Stimulated activated CD8-positive, alpha-beta memory T cell treated with anti-CD3 and anti-CD28 coated beads, Interleukin-12 subunit alpha, Interleukin-12 subunit beta, amount 100 ng/mL, for 24 hours (primary cell): Measurements from ENCODE around the gene TCF7L1.
"Not testable (repeated sequence)": the region's sequence is repeated elsewhere in the genome, so short reads cannot be mapped to it uniquely, and the experiment has no call there.

Source experiments
- DNase-seq: peaks from one replicate; pipeline ENCODE4 v3.0.0-alpha.2; 2020; ENCODE audit errors: extremely low read depth

TCF7L1 gene

GRCh38 chr2:85131116-85131515 is 2.1 kb upstream of the TCF7L1 start:
- DNase-seq, result no peak

GRCh38 chr2:85132397-85132796 is 795 bp upstream of the TCF7L1 start:
- no peak for DNase-seq

DNA sequence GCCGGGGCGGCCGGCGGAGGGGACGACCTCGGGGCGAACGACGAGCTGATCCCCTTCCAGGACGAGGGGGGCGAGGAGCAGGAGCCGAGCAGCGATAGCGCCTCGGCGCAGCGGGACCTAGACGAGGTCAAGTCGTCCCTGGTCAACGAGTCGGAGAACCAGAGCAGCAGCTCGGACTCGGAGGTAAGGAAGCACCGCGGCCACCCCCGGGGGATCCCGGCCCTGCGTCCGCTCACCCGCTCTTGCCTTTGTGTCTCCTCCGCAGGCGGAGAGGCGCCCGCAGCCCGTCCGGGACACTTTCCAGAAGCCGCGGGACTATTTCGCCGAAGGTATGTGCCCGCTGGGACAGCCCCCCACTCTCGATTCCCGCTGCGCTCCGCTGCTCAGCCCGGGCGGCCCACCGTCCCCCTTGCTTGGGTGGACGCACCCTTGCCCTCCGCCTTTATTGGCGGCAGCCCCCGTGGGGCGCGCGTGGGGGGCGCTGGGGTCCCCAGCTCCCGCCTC is 611 bp downstream of the TCF7L1 start:
- DNase-seq, result no peak

DNA sequence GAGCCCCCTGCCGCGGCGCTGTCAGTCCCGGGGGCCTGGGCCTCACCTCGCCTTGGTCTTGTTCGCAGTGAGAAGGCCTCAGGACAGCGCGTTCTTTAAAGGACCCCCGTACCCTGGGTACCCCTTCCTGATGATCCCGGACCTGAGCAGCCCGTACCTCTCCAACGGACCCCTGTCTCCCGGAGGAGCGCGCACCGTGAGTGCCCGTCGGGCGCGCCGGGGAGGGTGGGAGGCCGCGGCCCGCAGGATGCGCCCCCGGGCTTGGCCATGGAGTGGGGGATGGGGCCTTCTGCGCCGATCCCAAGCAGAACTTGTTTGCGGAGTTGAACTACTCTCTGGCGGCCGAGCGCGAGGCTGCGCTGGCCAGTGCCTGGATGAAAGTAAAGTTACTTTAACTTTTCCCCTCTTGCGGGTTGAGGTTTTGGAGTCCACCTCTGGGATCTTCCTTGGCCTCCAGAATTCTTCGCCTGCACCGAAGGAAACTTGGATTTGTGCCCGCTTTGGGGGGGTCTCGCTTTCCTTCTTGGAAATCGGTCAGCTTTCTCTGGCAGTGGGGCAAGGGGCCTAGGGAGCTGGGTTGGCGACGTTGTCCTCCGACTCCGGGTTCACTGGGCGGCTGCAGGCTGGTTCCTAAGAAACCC is 1.2 kb downstream of the TCF7L1 start:
- DNase-seq, result no peak

- DNase-seq, result no peak
These were observed 1.9 kb downstream of the TCF7L1 start for GRCh38 chr2:85134896-85135659.

DNA sequence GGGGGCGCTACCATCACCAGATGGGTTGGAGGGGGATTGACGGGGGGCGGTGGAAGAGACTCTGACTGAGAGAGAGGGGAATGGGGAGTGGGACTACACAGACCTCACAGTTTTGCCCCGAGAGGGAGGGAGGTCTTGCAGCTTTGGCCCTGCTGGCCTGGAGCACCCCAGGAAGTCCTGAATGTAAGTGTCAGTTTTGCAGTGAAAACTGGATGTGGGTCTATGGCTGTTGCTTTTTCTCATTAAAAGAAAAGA is 2.4 kb downstream of the TCF7L1 start:
- no peak for DNase-seq

- no peak for DNase-seq
These were observed 4.0 kb downstream of the TCF7L1 start for GRCh38 chr2:85137156-85137555.

DNA sequence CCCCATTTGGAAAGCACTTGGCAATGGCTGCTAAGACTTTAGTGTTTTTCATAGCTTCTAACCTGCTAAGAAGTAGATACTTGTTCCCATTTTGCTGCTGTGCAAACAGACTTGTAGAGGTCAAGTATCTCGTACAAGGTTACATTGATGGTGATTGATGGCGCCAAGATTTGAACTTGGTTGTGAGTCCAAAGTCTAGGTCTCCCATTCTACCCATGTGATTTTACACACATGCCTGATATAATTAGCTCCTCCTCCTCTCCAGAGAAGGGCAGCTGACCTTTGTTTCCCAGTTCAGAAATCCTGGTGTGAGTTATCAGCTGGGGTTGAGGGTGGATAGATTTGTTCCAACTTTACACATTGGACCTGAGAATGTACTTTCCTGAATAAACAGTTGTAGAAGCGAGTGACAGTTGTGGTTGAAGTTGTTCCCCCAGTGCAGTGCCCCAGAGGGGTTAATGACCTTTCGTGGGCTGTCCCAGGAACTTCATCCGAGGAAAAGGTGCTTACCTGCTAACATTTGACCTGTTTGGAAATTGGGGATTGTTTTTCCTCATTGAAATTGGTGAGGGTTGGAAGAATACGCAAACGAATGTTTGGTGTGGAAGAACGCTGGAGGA is 10.4 kb downstream of the TCF7L1 start:
- no peak for DNase-seq

- no peak for DNase-seq
These were observed 12.1 kb downstream of the TCF7L1 start for GRCh38 chr2:85145116-85145820.

DNA sequence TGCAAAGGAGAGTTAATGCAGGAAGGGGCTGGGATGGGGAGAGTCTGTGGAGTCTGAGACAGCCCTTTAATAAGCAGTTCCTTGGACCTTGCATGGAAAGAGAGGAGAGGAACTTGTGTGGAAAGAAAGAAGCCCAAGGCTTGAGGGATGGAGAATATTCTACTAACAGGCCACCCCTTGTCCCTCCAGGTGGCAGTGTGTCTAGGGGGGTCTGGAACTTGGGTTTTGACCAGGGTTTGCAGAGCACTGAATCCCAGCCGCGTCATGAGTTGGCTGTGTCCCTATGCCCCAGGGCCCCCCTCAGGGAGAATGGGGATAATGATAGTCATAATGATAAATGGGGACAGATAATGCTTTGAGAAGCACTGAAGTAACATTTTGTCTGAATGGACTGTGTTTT is 15.0 kb downstream of the TCF7L1 start:
- no peak for DNase-seq

DNA sequence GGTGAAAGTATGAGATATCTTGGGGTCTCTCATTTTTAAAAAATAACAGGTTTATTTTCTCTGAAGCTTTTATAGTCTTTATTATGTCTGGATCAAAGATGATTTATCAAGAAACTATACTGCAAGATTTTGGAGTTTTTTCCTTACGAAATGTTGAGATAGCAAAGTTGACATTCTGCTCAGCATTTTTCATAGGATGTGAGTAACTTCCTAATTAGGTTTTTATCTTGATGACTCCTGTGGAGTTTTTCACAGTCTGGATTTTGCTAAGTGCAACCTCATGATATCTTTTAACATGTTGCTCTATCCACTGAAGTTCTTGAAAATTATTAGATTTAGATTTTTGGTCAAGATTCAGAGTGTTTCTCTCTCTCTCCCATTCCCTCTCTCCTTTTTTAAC is 17.8 kb downstream of the TCF7L1 start:
- no peak for DNase-seq

- no peak for DNase-seq
These were observed 19.7 kb downstream of the TCF7L1 start for GRCh38 chr2:85152895-85153294.

GRCh38 chr2:85154048-85154753 is 21.0 kb downstream of the TCF7L1 start:
- DNase-seq, result no peak

GRCh38 chr2:85155082-85155481 is 21.9 kb downstream of the TCF7L1 start:
- not testable (repeated sequence) for DNase-seq

DNA sequence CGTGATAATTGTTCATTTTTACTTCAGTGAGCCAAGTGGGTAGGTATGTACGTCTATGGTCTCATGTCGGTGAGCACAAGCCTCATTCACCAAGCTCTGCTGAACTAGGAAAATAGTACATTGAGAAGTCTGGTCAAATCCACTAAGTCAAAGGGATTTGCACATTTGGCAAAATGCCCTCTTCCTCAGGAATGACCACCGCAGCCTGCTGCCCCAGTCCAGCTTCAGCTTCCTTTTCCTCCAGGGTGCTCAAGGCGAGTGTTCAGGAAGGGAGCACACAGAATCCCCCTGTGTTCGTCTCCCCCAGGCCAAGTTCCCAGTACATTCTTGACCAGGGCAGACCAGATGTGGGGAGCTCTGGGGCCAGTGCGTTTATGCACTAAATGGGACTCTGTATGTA is 23.0 kb downstream of the TCF7L1 start:
- no peak for DNase-seq

DNA sequence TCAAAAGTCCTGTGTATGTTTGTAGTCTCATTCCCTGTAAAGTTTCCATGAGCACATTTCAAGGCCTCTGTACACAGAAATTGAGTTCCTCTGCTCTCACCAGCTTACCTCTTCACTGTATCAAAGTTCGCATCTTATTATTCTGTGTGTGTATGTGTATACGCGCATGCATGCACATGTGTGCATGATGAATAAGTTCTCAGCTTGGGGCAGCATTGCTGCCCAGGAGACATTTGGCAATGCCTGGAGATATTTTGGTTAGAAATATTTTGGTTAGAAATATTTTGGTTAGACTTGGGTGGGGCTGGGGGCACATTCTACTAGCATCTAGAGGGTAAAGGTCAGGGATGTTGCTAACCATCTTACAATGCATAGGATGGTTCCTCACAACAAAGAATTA is 23.4 kb downstream of the TCF7L1 start:
- DNase-seq, result no peak

DNA sequence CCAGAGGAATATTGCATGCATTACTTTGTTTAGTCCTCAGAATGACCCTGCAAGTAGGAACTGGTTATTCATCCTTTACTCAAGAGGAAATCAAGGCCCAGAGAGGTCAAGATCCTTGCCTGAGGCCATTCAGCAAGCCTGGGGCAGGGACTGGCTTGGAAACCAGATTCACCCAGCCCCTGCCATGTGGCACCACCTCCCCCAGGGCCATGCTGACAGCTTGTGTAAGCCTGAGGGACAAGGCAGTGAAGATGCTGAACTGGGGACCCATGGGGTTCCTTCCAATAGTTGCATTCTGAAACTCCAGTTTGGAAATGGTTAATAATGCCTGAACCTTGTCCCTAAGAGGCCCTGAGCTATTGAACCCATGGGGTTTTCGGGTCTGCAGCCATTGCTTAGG is 24.2 kb downstream of the TCF7L1 start:
- DNase-seq, result no peak

DNA sequence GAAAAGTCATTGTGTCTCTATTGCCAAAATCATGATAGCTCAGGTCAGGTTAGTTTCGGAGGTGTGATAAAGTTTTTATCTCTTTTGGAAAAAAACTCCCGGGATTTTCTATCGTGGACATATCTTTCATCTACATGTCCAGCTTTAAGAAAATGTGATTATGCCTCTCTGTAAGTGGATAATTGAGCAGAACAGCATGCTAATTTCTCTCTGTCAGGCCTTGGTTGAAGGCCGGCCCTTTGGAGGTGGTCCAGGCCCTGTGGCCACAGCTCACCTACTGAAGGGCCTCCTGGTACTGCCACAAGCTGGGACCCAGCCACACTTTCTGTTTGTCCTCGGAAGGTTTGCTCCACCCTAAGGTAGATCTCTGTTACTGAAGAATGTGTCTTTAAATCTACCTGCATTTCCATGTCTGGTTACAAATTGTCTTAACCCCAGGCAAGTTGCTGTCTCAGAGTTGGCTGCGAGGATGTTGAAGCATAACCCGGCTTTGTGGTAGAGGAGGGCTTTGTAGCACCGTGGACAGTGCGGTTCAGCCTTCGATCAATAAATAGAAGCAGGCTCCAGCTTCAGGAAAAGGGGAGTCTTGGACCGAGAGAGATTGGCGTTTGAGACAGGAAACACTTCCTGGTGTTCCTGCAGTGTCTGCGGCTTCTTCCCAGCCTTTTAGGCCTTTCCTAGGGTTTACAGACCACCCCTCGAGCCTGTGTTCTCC is 25.5 kb downstream of the TCF7L1 start:
- no peak for DNase-seq

DNA sequence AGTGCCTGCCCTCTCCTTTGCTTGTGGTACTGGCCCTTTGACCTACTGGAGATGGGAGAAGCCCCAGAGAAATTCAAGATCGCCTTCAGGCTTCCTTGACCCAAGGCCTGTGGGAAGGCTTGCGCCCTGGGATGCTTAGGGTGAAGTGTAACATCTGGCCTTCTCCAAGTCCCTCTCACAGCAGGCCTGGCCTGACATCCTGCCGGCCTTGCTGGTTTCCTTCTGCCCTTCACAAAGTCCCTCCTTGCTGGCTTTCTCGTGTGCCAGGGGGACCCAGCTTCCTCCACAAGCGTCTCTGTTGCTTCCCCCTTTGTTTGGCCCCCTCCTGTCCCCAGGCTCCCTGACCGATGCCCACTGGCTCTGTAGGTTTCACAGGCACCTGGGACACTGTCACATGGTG is 26.4 kb downstream of the TCF7L1 start:
- DNase-seq, result no peak

DNA sequence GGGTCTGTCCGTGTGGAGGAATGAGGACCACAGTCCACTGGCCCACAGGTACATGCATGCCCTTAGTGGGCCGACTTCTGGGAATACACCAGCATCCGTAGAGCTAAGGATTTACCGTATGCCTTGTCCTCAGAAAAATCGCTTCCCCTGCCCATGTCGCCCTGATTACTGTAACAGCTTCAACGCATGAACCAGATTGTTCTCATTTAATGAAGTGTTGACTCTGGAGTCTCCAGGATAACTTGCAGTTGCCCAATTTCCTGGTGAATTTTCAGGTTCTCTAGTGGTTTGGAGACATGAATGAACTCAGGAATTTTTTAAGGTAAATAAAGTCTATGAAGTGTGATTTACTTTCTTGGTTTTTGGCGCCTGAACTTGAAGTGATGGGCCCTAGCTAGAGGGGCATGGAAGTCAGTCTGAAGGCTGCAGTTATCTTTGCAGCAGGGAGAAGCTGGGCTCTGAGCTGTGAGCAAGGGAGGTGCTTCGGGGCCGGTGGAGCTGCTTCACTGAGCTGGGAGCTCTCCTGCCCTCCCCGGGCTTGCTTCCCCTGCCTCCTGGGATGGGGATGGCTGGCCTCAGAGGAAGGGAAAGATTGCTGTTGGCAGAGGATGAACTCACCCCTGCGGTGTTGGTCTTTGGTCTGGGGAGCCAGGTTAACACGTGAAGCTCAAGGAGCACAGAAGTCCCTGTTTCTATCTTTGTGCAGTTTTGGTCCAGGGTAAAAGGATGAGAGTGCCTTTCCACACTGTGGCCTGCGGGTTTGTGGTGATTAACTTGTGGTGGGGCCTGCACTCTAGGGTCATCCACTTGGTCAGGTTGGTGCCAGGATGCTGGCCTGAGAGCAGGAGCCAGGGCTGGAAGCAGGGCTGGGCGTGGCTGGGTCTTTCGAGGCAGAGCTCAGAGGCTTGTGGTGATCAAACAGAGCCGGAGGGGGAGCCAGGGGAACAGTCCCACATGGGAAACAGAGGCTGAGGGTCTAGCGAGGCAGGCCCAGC is 28.1 kb downstream of the TCF7L1 start:
- no peak for DNase-seq
